ENCODE measurements around the gene CHAF1A.

CHAF1A gene

DNA sequence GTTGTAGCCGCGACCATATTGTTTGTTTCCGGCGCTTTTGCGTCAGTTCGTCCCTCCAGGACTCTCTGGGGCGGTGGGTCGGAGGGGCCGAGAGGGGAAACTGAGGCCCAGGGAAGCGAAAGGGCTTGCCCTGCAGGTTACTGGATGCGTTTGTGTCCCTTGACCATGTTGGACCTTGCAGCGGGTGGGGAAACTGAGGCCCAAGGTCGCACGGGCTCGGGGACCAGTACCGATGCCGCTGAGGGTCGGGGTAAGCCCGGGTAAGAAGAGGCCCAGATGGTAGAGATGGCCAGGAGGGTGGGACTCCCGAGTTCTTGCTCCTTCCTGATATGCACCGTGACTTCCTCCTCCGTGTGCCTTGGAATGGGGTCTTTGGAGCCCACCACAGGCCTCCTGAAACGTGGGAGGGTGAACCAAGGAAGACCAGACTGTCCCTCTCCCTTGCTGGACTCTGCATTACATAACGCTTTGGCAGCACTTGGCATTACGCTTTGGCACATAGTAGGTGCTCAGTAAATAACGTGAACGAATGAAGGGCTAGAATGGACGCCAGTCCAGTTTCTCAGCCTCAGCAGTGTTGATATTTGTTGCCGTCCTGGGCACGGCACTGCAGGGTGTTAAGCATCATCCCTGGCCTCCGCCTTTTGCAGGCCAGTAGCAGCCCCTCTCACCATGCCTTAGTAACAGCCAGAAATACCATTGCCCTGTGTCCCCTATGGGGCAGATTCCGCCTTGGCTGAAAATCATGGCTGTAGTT, 743 bp downstream of the CHAF1A start:
- in situ Hi-C loops (cut with MboI; ENCODE audit: low sequenced_read_pairs): no loop called here

DNA sequence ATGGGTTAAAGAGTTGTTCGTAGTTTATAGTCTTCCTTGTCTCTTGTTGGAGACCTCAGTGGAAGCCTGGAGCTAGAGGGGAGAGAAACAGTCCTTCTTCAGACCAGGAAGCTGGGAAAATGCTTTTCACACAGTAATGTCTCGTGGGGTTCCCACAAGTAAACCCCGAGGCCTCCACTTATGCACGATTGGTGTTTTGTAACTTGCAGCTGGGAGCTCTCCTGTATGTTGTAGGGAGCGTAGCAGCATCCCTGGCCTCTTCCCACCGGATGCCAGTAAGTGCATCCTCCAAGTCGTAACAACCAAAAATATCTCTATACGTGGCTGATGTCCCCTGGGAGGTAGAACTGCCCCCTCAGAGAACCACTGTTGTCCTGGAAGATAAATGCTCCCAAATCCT, 3.5 kb downstream of the CHAF1A start:
- in situ Hi-C loops (cut with MboI; ENCODE audit: low sequenced_read_pairs): no loop called here

DNA sequence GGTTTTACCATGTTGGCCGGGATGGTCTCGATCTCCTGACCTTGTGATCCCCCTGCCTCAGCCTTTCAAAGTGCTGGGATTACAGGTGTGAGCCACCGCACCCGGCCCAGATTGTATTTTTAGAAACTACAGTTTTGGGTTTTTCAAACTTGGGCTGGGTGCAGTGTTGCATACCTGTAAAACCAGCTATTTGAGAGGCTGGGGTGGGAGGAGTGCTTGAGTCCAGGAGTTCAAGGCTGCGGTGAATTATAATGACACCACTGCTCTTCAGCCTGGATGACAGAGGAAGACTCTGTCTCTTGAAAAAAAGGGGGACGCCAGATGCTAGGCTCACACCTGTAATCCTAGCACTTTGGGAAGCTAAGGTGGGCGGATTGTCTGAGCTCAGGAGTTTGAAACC, 4.2 kb downstream of the CHAF1A start:
- in situ Hi-C loops (cut with MboI; ENCODE audit: low sequenced_read_pairs): no loop called here

DNA sequence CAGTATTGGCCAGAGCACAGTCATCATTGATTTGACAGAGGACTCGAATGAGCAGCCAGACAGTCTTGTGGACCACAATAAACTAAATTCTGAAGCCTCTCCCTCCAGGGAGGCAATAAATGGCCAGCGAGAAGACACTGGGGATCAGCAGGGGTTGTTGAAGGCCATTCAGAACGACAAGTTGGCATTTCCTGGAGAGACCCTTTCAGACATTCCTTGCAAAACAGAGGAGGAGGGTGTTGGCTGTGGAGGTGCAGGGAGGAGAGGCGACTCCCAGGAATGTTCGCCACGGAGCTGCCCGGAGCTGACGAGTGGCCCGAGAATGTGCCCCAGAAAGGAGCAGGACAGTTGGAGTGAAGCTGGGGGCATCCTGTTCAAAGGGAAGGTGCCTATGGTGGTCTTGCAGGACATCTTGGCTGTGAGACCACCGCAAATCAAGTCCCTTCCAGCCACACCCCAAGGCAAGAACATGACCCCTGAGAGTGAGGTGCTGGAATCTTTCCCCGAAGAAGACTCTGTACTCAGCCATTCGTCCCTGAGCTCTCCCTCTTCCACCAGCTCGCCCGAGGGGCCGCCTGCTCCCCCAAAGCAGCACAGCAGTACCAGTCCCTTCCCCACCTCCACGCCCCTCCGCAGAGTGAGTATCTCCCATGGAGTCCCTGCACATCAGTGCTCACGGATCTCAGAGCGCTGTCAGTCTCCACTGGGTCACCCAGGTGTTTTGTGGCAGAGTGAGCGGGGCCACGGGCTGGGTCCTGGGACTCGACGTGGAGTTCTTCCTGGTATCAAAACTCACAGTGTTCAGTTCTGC, 6.9 kb downstream of the CHAF1A start:
- in situ Hi-C loops (cut with MboI; ENCODE audit: low sequenced_read_pairs): no loop called here

DNA sequence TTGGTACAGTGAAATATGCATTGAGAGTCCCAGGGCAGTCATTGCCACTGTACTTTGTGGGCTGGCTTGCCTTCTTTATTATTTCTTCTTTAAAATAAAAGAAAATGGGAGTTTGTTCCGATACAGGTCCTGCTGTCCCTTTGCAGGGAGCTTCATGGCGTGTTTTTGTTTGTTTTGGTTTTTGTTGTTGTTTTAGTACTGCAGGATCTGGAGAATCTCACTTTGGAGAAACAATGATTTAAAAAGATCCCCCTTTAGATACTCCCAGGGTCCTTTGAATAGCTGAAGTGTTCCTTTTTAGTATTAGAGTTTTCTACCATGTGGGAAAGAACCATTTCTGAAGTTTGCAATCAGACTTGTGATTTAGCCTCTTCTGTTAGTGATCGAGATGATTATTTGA, 11.1 kb downstream of the CHAF1A start:
- in situ Hi-C loops (cut with MboI; ENCODE audit: low sequenced_read_pairs): no loop called here

- in situ Hi-C loops (cut with MboI; ENCODE audit: low sequenced_read_pairs): no loop called here
Observed at GRCh38 chr19:4414144-4414799, 11.8 kb downstream of the CHAF1A start.

DNA sequence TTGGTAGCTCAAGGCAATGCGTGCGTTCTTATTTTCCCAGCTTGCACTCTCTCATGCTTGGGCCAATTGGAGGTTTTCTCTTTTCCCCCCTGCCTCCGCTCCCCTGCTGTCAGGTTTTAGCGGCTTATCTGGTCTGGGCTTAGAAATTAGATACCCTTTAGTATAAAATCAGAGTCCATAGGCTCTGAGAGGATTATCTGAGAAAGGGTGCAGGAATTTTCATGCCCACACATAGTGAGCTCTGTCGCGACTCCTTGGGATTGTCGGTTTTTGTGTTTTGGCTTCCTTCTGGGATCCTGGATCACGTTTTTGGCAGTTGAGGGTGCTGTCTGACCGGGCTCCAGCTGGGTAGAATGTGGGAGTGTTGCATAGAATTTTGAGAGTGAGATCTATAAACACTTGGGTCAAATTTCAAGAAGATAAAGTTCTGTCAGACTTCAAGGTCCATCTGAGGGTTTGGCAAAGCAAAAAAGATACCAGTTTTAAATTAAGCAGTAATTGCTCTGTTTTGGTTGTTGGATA, 12.4 kb downstream of the CHAF1A start:
- in situ Hi-C loops (cut with MboI; ENCODE audit: low sequenced_read_pairs): no loop called here

- in situ Hi-C loops (cut with MboI; ENCODE audit: low sequenced_read_pairs): no loop called here
Observed at GRCh38 chr19:4415352-4415751, 12.9 kb downstream of the CHAF1A start.

GRCh38 chr19:4416268-4416667, 13.8 kb downstream of the CHAF1A start:
- in situ Hi-C loops (cut with MboI; ENCODE audit: low sequenced_read_pairs): no loop called here

DNA sequence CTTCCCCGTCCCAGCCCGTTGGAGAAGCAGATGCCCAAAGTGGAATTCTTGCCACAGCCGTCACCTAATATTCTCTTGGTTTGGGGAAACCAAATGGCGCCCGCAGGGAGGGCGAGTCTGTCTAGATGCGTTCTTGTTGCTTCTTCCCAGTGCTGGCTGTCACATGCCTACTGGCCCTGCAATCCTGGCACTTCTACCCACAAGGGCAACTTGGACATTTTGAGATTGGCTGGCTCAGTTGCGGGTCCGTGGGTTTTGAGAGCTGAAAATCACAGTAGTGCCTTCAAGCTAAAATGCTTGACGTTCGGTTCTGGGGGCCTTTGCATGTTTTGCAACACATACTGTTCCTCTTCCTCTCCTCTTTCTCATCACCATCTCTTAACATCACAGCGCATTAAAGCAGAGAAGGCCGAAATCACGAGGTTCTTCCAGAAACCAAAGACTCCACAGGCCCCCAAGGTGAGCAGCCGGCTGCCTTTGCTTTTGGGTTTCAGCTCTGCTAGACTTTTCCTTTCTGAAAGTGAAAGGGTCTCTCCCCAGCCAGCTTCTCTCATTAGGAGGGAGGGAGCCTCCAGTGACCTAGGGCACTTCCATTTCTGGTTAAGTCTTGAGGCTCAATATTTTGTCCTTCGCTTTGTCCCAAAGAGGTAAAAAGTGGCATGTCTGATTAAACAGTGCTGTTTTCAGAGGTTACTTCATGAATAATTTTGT, 21.1 kb downstream of the CHAF1A start:
- in situ Hi-C loops (cut with MboI; ENCODE audit: low sequenced_read_pairs): no loop called here

GRCh38 chr19:4425537-4425936, 23.1 kb downstream of the CHAF1A start:
- in situ Hi-C loops (cut with MboI; ENCODE audit: low sequenced_read_pairs): no loop called here

GRCh38 chr19:4428326-4428975, 26.0 kb downstream of the CHAF1A start:
- in situ Hi-C loops (cut with MboI; ENCODE audit: low sequenced_read_pairs): no loop called here

- in situ Hi-C loops (cut with MboI; ENCODE audit: low sequenced_read_pairs): no loop called here
Observed at GRCh38 chr19:4429256-4429655, 26.8 kb downstream of the CHAF1A start.

- in situ Hi-C loops (cut with MboI; ENCODE audit: low sequenced_read_pairs): no loop called here
Observed at GRCh38 chr19:4429771-4430171, 27.3 kb downstream of the CHAF1A start.

DNA sequence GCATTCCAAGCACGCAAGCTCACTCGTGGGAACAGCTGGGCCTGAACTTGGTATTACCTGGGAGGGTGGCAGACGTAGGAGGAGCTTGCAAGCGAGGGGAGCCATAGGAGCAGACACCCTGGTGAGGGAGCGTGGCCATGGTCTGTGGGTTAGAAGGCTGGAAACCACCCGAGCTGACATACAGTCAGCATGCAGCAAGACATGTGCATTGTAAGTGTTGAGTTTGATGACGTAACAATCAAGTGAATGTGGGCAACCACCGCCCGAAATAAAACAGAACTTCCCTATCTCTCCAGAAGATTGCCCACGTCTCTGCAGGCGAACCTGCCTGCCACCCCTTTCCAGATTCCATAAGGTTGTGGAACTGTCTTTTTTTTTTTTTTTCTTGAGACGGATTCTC, 28.3 kb downstream of the CHAF1A start:
- in situ Hi-C loops (cut with MboI; ENCODE audit: low sequenced_read_pairs): no loop called here

DNA sequence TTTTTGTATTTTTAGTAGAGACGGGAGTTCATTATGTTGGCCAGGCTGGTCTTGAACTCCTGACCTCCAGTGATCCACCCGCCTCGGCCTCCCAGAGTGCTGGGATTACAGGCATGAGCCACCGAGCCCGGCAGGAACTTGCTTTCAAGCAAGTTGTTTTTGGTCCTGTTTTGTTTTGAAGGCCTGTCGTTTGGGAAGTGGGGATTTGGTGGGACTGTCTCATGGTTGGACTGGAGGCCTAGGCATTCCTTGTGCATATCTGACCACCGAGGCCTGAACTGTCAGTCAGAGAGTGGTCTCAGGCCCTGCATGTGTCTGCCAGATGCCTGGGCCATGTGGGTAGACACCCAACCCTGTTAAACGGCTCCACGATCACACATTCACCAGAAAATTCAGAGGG, 28.9 kb downstream of the CHAF1A start:
- in situ Hi-C loops (cut with MboI; ENCODE audit: low sequenced_read_pairs): no loop called here

DNA sequence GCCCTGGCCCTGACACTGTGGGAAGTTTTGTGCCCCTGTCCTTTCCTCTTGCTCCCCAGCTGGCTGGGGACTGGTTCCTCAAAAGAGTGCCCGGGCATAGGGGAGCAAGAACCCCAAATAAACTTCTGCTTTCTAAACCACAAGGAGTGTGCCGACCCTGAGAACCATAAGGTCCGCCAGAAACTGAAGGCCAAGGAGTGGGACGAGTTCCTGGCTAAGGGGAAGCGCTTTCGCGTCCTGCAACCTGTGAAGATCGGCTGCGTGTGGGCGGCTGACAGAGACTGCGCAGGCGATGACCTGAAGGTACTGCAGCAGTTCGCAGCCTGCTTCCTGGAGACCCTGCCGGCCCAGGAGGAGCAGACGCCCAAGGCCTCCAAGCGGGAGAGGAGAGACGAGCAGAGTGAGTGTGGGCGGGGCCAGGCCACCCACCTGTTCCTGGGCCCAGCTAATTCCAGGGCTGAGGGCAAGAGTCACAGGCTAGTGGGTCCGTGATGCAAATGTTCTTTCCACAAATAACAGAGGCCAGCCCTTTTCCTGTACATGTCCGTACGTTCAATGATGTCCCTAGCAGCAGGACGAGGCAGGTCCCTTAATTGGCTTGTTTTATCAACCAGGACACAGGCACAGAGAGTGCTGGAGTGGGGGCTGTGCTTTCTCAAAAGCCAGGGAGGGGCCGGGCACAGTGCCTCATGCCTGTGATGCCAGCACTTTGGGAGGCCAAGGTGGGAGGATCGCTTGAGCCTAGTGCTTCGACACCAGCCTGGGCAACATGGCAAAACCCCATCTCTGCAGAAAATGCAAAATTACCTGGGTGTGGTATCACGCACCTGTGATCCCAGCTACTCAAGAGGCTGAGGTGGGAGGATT, 29.6 kb downstream of the CHAF1A start:
- in situ Hi-C loops (cut with MboI; ENCODE audit: low sequenced_read_pairs): no loop called here

GRCh38 chr19:4432918-4433506, 30.6 kb downstream of the CHAF1A start:
- in situ Hi-C loops (cut with MboI; ENCODE audit: low sequenced_read_pairs): no loop called here

DNA sequence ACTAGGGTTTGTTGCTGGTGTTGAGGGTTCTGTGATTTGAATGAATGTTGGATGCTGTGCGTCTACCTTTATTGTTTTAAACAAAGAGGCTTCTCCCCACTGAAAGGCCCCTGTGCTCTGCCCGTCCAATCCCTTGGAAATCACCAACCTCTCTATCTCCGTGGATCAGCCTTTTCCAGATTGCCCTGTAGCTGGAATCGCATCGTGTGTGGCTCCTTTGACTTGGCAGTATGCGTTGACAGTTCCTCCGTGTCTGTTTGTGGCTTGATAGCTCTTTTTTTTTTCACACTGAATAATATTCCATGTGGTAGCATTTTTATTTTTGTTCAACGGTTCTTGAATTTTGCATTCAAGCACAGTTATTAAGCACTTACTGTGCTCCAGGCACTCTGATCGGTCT, 32.0 kb downstream of the CHAF1A start:
- in situ Hi-C loops (cut with MboI; ENCODE audit: low sequenced_read_pairs): no loop called here

All from hTERT RPE-1 (cell line).